Measurements from ENCODE around the gene DENND5B.

DENND5B gene

DNA sequence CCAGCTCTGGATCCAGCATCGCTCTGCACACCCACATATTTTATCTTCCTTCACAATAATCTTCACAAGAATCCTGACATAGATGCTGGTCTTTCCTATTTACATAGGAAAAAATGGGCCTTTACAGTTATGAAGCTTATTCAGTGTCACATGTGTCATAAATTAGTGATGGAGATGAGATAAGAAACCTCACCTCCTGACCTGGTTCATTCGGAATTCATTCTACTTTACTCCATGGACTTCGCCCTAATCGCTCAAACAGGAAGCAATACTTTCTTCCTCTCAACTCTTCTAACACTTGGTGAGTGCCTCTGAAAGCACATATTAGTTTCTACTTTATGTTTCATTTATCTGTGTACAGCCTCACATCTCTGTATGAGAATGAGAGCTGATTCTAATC lies 253.0 kb downstream of the DENND5B start:
- DNase-seq (ENCODE audit: low read depth, low spot score), result no peak

Data from ELF-1 (cell line).